Measurements from ENCODE around the gene FKBP14. TPM values are rescaled to one million over a fixed set of nuclear protein-coding genes. Genes with fewer than 3 reads are reported as not detected.

The FKBP14 gene, protein sequence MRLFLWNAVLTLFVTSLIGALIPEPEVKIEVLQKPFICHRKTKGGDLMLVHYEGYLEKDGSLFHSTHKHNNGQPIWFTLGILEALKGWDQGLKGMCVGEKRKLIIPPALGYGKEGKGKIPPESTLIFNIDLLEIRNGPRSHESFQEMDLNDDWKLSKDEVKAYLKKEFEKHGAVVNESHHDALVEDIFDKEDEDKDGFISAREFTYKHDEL
- total RNA-seq (10 to 100 TPM in 3 of 6 donors, 1 to 10 TPM in 3; 3.8 to 12.7 (median 8.4) TPM), polyA plus RNA-seq (1 to 10 TPM; 3.3 to 5.1 TPM)

- intact Hi-C loops (cut with DNase I), result no loop called here
- peak; percentile 83 to 93 (median 86) for ATAC-seq
- peak; percentile 88 to 99 (median 98) for DNase-seq
- Histone ChIP-seq H3K9me3 (no peaks in the 10 kb centered on the region), H3K36me3 (no peaks in the 10 kb centered on the region), H3K27me3 (no peaks in the 10 kb centered on the region), H3K4me1 (peaks cover 7 to 17% (median 9%) of the 10 kb centered on the region in 3 donors), H3K27ac (peak within 1 kb of the TSS; percentile 78 to 90 (median 81)), H3K4me3 (peak within 1 kb of the TSS; percentile 49 to 97 (median 86))
- TF ChIP-seq CTCF (IDR thresholded peaks at IDR 0.05), result no peak
- peak; percentile 92 for FAIRE-seq
- WGBS, 2 donors, result 0% methylated on average over 35 of the region's 35 CpGs
Observed at GRCh38 chr7:30026229-30027064, at the start of gene FKBP14. Gene FKBP14 (minus strand): TSS chr7:30026702. CDS start chr7:30026508, 194 bp downstream.

DNA sequence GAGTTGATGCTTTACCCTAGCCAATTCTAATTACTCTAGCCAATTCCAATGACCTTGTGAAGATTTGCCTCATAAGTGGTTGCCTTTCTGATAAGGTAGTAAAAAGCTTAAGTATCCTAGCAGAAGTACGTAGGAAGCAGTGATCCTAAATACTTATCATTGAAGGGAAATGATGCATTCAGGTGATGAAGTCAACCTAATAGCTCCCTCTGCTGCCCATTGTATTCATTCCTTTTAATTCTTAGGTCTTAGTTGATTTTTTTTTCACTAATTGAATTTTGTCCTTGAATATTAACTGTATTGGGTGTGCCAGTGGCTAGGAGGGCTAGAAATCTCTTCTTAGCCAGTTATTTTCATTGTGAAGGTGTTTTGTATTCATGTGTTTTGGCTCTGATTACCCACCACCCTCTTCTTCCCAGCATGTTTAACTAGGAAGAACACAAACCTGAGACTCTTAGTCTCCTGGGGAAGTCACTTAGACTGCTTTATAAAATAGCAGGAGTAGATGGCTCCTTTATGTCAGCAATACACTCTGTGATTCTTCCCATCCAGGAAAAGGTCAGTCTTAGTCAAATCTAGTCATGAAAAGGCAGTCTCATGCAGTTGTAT lies 48.0 kb upstream of the FKBP14 start:
- Histone ChIP-seq H3K4me1 (peaks cover 0 to 5% (median 0%) of the 10 kb centered on the region in 3 donors), H3K36me3 (peaks cover 0 to 7% (median 0%) of the 10 kb centered on the region in 3 donors), H3K27me3 (no peaks in the 10 kb centered on the region), H3K9me3 (no peaks in the 10 kb centered on the region), H3K27ac (no peak overlapping the region), H3K4me3 (no peak overlapping the region)
- FAIRE-seq, result no peak
- TF ChIP-seq CTCF (IDR thresholded peaks at IDR 0.05), result peak in 1 of 4 donors; percentile 22
- ATAC-seq, result peak in 3 of 4 donors; percentile 67 to 72 (median 67)
- intact Hi-C loops (cut with DNase I), result no loop called here
- no peak for DNase-seq
- WGBS, 2 donors, result 25 to 29% methylated on average over 1 of the region's 1 CpG

GRCh38 chr7:30072735-30073134 lies 46.2 kb upstream of the FKBP14 start:
- Histone ChIP-seq H3K27ac (no peak overlapping the region), H3K9me3 (no peaks in the 10 kb centered on the region), H3K36me3 (no peaks in the 10 kb centered on the region), H3K4me3 (no peak overlapping the region), H3K4me1 (peaks cover 0 to 5% (median 0%) of the 10 kb centered on the region in 3 donors), H3K27me3 (no peaks in the 10 kb centered on the region)
- TF ChIP-seq CTCF (IDR thresholded peaks at IDR 0.05), result no peak
- DNase-seq (no peak), FAIRE-seq (no peak), ATAC-seq (no peak)
- intact Hi-C loops (cut with DNase I), result no loop called here
- 96 to 99% methylated on average over 1 of the region's 1 CpG for WGBS, 2 donors

DNA sequence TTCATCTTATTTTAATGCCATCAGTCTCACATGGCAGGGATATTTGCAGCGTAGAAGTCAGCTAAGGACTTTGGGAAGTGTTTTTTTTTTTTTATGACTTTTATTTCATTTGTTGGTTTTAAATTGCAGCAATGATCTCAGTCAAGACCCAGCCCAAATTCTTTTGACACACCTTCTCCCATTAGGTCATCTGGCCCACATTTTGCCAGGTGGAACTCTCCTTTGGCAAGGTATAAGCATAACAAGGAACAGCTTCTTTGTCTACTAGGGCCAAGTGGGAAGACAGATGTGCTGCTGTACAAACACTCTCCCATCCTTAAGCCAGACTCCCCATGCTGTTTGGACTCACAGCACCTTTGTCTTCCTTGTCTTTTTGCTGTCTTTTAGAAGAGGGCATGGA lies 43.5 kb upstream of the FKBP14 start:
- H3K27ac ChIP-seq, result no peak overlapping the region
- no peak for DNase-seq
- no peak overlapping the region for H3K4me3 ChIP-seq
- TF ChIP-seq CTCF (IDR thresholded peaks at IDR 0.05), result no peak
- intact Hi-C loops (cut with DNase I), result no loop called here
- ATAC-seq, result no peak
- no peak for FAIRE-seq
- 0 to 59% methylated on average over 1 of the region's 1 CpG for WGBS, 2 donors
- H3K36me3 ChIP-seq, result no peaks in the 10 kb centered on the region
- H3K4me1 ChIP-seq, result no peaks in the 10 kb centered on the region
- H3K9me3 ChIP-seq, result no peaks in the 10 kb centered on the region
- H3K27me3 ChIP-seq, result no peaks in the 10 kb centered on the region

All from pancreas (tissue), 10 donors.